Thyroid gland (tissue), 4 donors: ENCODE measurements around the gene DLGAP4.
"Not testable (repeated sequence)": the region's sequence is repeated elsewhere in the genome, so short reads cannot be mapped to it uniquely, and the experiment has no call there.

ENCODE experiments used
- CTCF ChIP-seq, 6 experiments: fragments of 200-600 bp in 3 of 6; fragments of 450-650 bp in 3 of 6; sonication (generic) in 3 of 6; IDR thresholded peaks; one replicate each; pipeline ENCODE4 v1.5.1; 2016 to 2019; ENCODE audit warnings: antibody characterized with exemption in 6 of 6, mild to moderate bottlenecking in 2 of 6, inconsistent platforms in 1 of 6, moderate library complexity in 1 of 6
- POLR2A ChIP-seq, 2 donors: fragments of 450-650 bp; IDR thresholded peaks; one replicate each; pipeline ENCODE4 v1.6.1; 2017; ENCODE audit warnings: antibody characterized with exemption in 2 of 2, mild to moderate bottlenecking in 2 of 2, moderate library complexity in 1 of 2

DNA sequence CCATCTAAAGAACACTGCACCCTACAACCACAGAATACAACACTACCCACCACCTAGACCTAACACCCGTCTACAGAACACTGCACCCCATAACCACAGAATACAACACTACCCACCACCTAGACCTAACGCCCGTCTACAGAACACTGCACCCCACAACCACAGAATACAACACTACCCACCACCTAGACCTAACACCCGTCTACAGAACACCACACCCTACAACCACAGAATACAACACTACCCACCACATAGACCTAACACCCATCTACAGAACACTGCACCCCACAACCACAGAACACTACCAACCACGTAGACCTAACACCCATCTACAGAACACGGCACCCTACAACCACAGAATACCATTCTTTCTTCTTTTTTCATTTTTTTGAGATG is 258.6 kb downstream of the DLGAP4 start:
- TF ChIP-seq CTCF, POLR2A (IDR thresholded peaks at IDR 0.05): not testable (repeated sequence)
